ENCODE measurements around the gene FREM1.

- TF ChIP-seq CTCF (IDR thresholded peaks at IDR 0.05; ENCODE audit: insufficient read depth, low read depth, low read length) (no peak), EZH2 (IDR thresholded peaks at IDR 0.05; ENCODE audit: insufficient read depth, low read length) (no peak)
Observed at GRCh38 chr9:14829204-14829603, 81.0 kb downstream of the FREM1 start.
